ENCODE data around the gene TMEM190. TPM values are rescaled to one million over a fixed set of nuclear protein-coding genes. Genes with fewer than 3 reads are reported as not detected.

The TMEM190 gene
- total and polyA plus RNA-seq, 11 donors = not detected

GRCh38 chr19:55355213-55355821 is 21.3 kb upstream of the TMEM190 start:
- no peak for DNase-seq
- 32 to 45% (median 36%) methylated on average over 12 to 13 of the region's 13 CpGs for WGBS, 4 donors

GRCh38 chr19:55358493-55358892 is 18.1 kb upstream of the TMEM190 start:
- Histone ChIP-seq H3K4me1 (peaks cover 0 to 14% (median 10%) of the 10 kb centered on the region in 12 donors), H3K36me3 (no peaks in the 10 kb centered on the region), H3K4me3 (no peak overlapping the region), H3K27ac (no peak overlapping the region), H3K9me3 (no peaks in the 10 kb centered on the region), H3K27me3 (peaks cover 7 to 38% (median 21%) of the 10 kb centered on the region in 9 donors)
- DNase-seq = no peak
- no peak for ATAC-seq
- intact Hi-C loops (cut with DNase I) = no loop called here
- WGBS, 4 donors = 85 to 88% (median 88%) methylated on average over 11 to 19 of the region's 19 CpGs
- no peak for TF ChIP-seq CTCF (IDR thresholded peaks at IDR 0.05)
- no peak for TF ChIP-seq POLR2A (IDR thresholded peaks at IDR 0.05)

More at GRCh38 chr19:55355213-55355821, 21.3 kb upstream of the TMEM190 start:
- TF ChIP-seq POLR2A (IDR thresholded peaks at IDR 0.05) (no peak), CTCF (IDR thresholded peaks at IDR 0.05) (no peak)
- peaks cover 0 to 19% (median 14%) of the 10 kb centered on the region in 12 donors for H3K4me1 ChIP-seq
- no peak for ATAC-seq
- intact Hi-C loops (cut with DNase I) = no loop called here
- H3K36me3 ChIP-seq = no peaks in the 10 kb centered on the region
- H3K27me3 ChIP-seq = peaks cover 10 to 69% (median 46%) of the 10 kb centered on the region in 9 donors
- H3K9me3 ChIP-seq = no peaks in the 10 kb centered on the region
- no peak overlapping the region for H3K27ac ChIP-seq
- no peak overlapping the region for H3K4me3 ChIP-seq

- ATAC-seq (no peak), DNase-seq (no peak)
- TF ChIP-seq CTCF (IDR thresholded peaks at IDR 0.05) (no peak), POLR2A (IDR thresholded peaks at IDR 0.05) (no peak)
- no peak overlapping the region for H3K4me3 ChIP-seq
- WGBS, 4 donors = 57 to 72% (median 61%) methylated on average over 31 to 32 of the region's 32 CpGs
- H3K36me3 ChIP-seq = no peaks in the 10 kb centered on the region
- intact Hi-C loops (cut with DNase I) = no loop called here
- H3K27ac ChIP-seq = no peak overlapping the region
- peaks cover 1 to 30% (median 14%) of the 10 kb centered on the region in 9 donors for H3K27me3 ChIP-seq
- peaks cover 0 to 7% (median 4%) of the 10 kb centered on the region in 12 donors for H3K4me1 ChIP-seq
- H3K9me3 ChIP-seq = no peaks in the 10 kb centered on the region
These were observed 17.4 kb upstream of the TMEM190 start for GRCh38 chr19:55358943-55359908.

- no peak overlapping the region for H3K4me3 ChIP-seq
- ATAC-seq (no peak), DNase-seq (no peak)
- intact Hi-C loops (cut with DNase I) = no loop called here
- H3K9me3 ChIP-seq = no peaks in the 10 kb centered on the region
- H3K27me3 ChIP-seq = peaks cover 0 to 18% (median 2%) of the 10 kb centered on the region in 9 donors
- TF ChIP-seq POLR2A (IDR thresholded peaks at IDR 0.05) (no peak), CTCF (IDR thresholded peaks at IDR 0.05) (no peak)
- no peaks in the 10 kb centered on the region for H3K4me1 ChIP-seq
- no peak overlapping the region for H3K27ac ChIP-seq
- WGBS, 4 donors = 89 to 92% (median 91%) methylated on average over 16 of the region's 16 CpGs
- no peaks in the 10 kb centered on the region for H3K36me3 ChIP-seq
These were observed 15.7 kb upstream of the TMEM190 start for GRCh38 chr19:55360902-55361301.

All from heart left ventricle (tissue), 16 donors.